DND-41 (cell line): ENCODE results near the gene CCDC69.

Experiments
- ATAC-seq: fragments of 200-7000 bp; cut with Tn5 transposase; 3 replicates; pipeline ENCODE4 v1.9.1; 2021; ENCODE audit warnings: low read depth; ENCODE audit not compliant: insufficient read depth
- DNase-seq: peaks from one replicate; pipeline ENCODE4 v3.0.0-alpha.2; 2020
- H2AFZ ChIP-seq: 2 replicates; pipeline ENCODE4 v1.6.0; 2012; ENCODE audit warnings: low read depth, low read length
- H3K27ac ChIP-seq: 2 replicates; pipeline ENCODE4 v1.5.1; 2012; ENCODE audit warnings: low read length, inconsistent platforms
- H3K27me3 ChIP-seq: fragments of 200-600 bp; sonication (generic); 2 replicates; pipeline ENCODE4 v1.6.0; 2012; ENCODE audit warnings: low read length, mild to moderate bottlenecking, inconsistent platforms; ENCODE audit not compliant: insufficient read depth, poor library complexity
- H3K36me3 ChIP-seq: 2 replicates; pipeline ENCODE4 v1.5.1; 2012; ENCODE audit warnings: low read length, inconsistent platforms; ENCODE audit not compliant: insufficient read depth
- H3K4me1 ChIP-seq: 2 replicates; pipeline ENCODE4 v1.5.1; 2012; ENCODE audit warnings: mild to moderate bottlenecking, low read length; ENCODE audit not compliant: insufficient read depth
- H3K4me2 ChIP-seq: 2 replicates; pipeline ENCODE4 v1.6.0; 2012; ENCODE audit warnings: mild to moderate bottlenecking, moderate library complexity, low read length, inconsistent platforms; ENCODE audit not compliant: insufficient read depth
- H3K4me3 ChIP-seq, 2 experiments: fragments of 200-600 bp in 1 of 2; shearing (Covaris generic) in 1 of 2; 2 replicates each; pipeline ENCODE4 v1.5.1; 2012 to 2016; ENCODE audit warnings: inconsistent platforms in 2 of 2, low read length in 2 of 2, mild to moderate bottlenecking in 2 of 2, low read depth in 1 of 2, moderate library complexity in 1 of 2
- H3K79me2 ChIP-seq: 2 replicates; pipeline ENCODE4 v1.6.0; 2012; ENCODE audit warnings: low read length, inconsistent platforms; ENCODE audit not compliant: insufficient read depth
- H3K9ac ChIP-seq: 2 replicates; pipeline ENCODE4 v1.6.0; 2012; ENCODE audit warnings: low read depth, mild to moderate bottlenecking, inconsistent platforms, low read length, moderate library complexity
- H3K9me3 ChIP-seq: 2 replicates; pipeline ENCODE4 v1.5.1; 2012; ENCODE audit warnings: low read length, moderate library complexity, mild to moderate bottlenecking, inconsistent platforms; ENCODE audit not compliant: insufficient read depth, severe bottlenecking
- H4K20me1 ChIP-seq: 2 replicates; pipeline ENCODE4 v1.6.0; 2012; ENCODE audit warnings: low read length; ENCODE audit not compliant: insufficient read depth
- EZH2 ChIP-seq: IDR thresholded peaks from 3 replicates; pipeline ENCODE4 v1.6.1; 2012; ENCODE audit warnings: borderline replicate concordance, low read depth, mild to moderate bottlenecking, moderate library complexity, low read length, inconsistent platforms; ENCODE audit not compliant: severe bottlenecking
- TF ChIP-seq, protein P1 (sequence below): IDR thresholded peaks from 2 replicates; pipeline ENCODE4 v1.5.1; 2012; ENCODE audit warnings: borderline replicate concordance, low read length, moderate library complexity, mild to moderate bottlenecking; ENCODE audit not compliant: poor library complexity, severe bottlenecking; ENCODE audit errors: extremely low read depth

CCDC69 gene

DNA sequence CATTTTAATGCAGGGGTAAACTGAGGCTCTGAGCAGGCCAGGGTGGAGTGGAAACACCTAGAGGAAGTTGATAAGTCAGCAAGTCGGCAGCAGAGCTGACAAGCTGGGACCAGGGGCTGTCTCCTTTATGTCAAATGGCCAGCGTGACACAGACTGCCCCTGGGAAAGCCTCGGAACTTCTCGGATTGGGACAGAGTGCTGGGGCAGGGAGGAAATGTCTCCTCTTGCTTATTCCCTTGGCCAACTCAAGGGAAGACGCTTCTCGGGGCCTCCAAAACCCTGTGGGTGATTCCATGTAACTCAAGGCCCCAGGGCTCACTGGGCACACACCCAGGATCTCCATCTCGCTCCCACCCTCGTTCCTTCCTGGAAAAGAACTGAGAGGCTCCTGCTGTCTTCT is 40.9 kb downstream of the CCDC69 start:
- ATAC-seq (no peak), DNase-seq (no peak)
- H2AFZ ChIP-seq, result no peak overlapping the region
- H3K36me3 ChIP-seq, result no peaks in the 10 kb centered on the region
- H4K20me1 ChIP-seq, result no peaks in the 10 kb centered on the region
- H3K4me3 ChIP-seq, result no peak overlapping the region
- H3K4me1 ChIP-seq, result no peaks in the 10 kb centered on the region
- TF ChIP-seq, protein P1, sequence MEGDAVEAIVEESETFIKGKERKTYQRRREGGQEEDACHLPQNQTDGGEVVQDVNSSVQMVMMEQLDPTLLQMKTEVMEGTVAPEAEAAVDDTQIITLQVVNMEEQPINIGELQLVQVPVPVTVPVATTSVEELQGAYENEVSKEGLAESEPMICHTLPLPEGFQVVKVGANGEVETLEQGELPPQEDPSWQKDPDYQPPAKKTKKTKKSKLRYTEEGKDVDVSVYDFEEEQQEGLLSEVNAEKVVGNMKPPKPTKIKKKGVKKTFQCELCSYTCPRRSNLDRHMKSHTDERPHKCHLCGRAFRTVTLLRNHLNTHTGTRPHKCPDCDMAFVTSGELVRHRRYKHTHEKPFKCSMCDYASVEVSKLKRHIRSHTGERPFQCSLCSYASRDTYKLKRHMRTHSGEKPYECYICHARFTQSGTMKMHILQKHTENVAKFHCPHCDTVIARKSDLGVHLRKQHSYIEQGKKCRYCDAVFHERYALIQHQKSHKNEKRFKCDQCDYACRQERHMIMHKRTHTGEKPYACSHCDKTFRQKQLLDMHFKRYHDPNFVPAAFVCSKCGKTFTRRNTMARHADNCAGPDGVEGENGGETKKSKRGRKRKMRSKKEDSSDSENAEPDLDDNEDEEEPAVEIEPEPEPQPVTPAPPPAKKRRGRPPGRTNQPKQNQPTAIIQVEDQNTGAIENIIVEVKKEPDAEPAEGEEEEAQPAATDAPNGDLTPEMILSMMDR, result no peak
- TF ChIP-seq EZH2, result no peak
- no peaks in the 10 kb centered on the region for H3K27me3 ChIP-seq
- H3K4me2 ChIP-seq, result no peak overlapping the region
- no peaks in the 10 kb centered on the region for H3K79me2 ChIP-seq
- H3K27ac ChIP-seq, result no peak overlapping the region
- no peak overlapping the region for H3K9ac ChIP-seq
- H3K9me3 ChIP-seq, result no peaks in the 10 kb centered on the region

DNA sequence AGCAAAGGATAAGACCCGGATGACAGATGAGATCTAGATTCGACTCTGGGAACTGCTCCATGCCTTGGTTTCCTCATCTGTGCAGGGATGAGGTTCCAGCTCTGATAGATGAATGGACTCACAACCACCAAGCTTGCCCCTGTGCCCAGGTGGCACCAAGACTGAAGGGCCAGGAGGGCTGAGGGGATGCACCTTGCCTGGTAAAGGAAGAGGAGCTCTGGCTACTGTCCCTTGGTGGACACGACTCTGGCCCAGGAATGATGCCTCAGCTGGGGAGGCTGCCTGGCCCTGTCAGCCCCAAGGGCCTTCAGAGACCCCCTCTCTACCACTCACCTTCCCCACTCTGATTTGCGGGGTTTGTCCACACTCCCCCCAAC is 41.4 kb downstream of the CCDC69 start:
- Histone ChIP-seq H3K27ac (no peak overlapping the region), H3K4me2 (no peak overlapping the region), H3K4me3 (no peak overlapping the region), H3K79me2 (no peaks in the 10 kb centered on the region), H2AFZ (no peak overlapping the region), H3K4me1 (no peaks in the 10 kb centered on the region), H4K20me1 (no peaks in the 10 kb centered on the region), H3K9ac (no peak overlapping the region), H3K27me3 (no peaks in the 10 kb centered on the region), H3K9me3 (no peaks in the 10 kb centered on the region), H3K36me3 (no peaks in the 10 kb centered on the region)
- no peak for TF ChIP-seq EZH2
- TF ChIP-seq, protein P1, result no peak
- DNase-seq (no peak), ATAC-seq (no peak)

DNA sequence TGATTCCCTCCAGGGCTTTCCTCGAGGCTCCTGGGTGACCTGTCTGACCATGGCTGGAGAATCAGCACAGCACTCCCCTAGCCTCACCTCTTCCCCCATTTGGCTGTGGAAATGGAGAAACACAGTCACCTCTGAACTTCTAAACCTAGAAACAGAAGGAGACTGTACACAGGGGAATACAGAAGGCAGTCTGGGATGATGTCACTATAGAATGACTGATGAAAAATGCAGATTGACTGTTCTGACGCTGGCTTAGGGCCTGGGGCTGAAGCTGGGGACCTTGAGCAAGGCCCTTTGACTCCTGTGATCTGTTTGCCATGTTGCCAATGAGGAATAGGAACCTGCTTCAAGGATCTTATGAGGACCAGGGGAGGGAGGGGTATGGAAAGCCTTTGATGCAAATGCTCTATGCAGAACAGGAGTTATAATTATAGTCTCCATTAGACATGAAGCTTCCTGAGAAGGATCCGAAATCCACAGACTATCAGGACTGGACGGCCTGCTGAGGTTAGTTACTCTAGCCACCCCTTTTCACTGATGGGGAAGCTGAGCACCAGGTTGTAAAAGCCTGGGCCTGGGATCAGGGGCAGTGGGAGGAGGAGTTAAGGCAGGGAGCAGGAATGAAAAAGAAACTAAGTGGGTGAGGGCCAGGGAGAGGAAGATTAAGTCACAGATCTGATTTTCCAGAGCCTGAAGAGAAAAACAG is 41.9 kb downstream of the CCDC69 start:
- DNase-seq, result no peak
- TF ChIP-seq, protein P1, result no peak
- no peak for TF ChIP-seq EZH2

More for the DNA sequence above, 41.9 kb downstream of the CCDC69 start:
- no peak overlapping the region for H3K27ac ChIP-seq
- no peaks in the 10 kb centered on the region for H3K9me3 ChIP-seq
- no peak overlapping the region for H3K9ac ChIP-seq
- H3K4me1 ChIP-seq, result no peaks in the 10 kb centered on the region
- no peaks in the 10 kb centered on the region for H3K27me3 ChIP-seq
- no peaks in the 10 kb centered on the region for H3K36me3 ChIP-seq
- no peak for ATAC-seq
- H3K4me3 ChIP-seq, result no peak overlapping the region
- H3K4me2 ChIP-seq, result no peak overlapping the region
- no peaks in the 10 kb centered on the region for H3K79me2 ChIP-seq
- no peak overlapping the region for H2AFZ ChIP-seq
- H4K20me1 ChIP-seq, result no peaks in the 10 kb centered on the region
